ENCODE data around the gene KLHL35. TPM values are rescaled to one million over a fixed set of nuclear protein-coding genes. Genes with fewer than 3 reads are reported as not detected.

KLHL35 gene, protein sequence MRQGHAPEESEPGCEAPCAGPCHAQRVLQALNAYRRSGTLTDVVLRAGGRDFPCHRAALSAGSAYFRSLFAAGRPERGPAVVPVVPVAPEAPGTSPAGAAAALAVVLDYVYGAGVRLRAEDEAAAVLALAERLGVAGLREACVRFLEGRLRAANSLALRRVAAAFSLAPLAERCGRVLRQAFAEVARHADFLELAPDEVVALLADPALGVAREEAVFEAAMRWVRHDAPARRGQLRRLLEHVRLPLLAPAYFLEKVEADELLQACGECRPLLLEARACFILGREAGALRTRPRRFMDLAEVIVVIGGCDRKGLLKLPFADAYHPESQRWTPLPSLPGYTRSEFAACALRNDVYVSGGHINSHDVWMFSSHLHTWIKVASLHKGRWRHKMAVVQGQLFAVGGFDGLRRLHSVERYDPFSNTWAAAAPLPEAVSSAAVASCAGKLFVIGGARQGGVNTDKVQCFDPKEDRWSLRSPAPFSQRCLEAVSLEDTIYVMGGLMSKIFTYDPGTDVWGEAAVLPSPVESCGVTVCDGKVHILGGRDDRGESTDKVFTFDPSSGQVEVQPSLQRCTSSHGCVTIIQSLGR
- total RNA-seq = 1.5 and 6.8 TPM in 2 replicates

DNA sequence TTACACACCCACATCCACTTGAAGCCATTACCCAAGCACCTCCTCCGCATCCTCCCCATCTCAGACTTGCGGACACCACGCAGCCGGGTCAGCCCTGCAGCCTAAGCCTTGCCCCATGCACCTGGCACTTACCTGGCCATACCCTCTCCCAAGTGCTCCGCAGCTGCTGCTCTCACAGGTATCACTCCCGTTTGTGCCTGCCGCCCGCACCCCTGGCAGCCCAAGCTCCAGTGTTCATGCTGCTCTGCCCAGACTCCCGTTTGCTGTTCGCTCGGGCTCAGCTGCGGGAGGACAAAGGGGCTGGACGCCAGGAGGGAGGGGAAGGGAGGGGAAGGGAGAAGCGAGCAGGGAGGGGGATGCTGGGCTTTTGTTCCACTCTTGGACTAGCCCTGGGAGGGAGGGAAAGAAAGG lies at the start of gene KLHL35:
Gene KLHL35 (minus strand): TSS at position 293 of the 411 bp plus-strand sequence. CDS start 2,574 bp downstream, outside the sequence.
- Histone ChIP-seq H3K4me3 (ENCODE audit: low read depth, low read length) (no peak within 1 kb of the TSS), H3K36me3 (ENCODE audit: control insufficient read depth, insufficient read depth, low read length) (no peaks in the 10 kb centered on the region), H3K27me3 (ENCODE audit: control insufficient read depth, insufficient read depth, low read length) (peaks cover 51% of the 10 kb centered on the region)
- no peak for DNase-seq (ENCODE audit: low read depth)
- TF ChIP-seq, protein P1, sequence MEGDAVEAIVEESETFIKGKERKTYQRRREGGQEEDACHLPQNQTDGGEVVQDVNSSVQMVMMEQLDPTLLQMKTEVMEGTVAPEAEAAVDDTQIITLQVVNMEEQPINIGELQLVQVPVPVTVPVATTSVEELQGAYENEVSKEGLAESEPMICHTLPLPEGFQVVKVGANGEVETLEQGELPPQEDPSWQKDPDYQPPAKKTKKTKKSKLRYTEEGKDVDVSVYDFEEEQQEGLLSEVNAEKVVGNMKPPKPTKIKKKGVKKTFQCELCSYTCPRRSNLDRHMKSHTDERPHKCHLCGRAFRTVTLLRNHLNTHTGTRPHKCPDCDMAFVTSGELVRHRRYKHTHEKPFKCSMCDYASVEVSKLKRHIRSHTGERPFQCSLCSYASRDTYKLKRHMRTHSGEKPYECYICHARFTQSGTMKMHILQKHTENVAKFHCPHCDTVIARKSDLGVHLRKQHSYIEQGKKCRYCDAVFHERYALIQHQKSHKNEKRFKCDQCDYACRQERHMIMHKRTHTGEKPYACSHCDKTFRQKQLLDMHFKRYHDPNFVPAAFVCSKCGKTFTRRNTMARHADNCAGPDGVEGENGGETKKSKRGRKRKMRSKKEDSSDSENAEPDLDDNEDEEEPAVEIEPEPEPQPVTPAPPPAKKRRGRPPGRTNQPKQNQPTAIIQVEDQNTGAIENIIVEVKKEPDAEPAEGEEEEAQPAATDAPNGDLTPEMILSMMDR (IDR thresholded peaks at IDR 0.05; ENCODE audit: insufficient read depth, low read length, poor library complexity, severe bottlenecking) = no peak

DNA sequence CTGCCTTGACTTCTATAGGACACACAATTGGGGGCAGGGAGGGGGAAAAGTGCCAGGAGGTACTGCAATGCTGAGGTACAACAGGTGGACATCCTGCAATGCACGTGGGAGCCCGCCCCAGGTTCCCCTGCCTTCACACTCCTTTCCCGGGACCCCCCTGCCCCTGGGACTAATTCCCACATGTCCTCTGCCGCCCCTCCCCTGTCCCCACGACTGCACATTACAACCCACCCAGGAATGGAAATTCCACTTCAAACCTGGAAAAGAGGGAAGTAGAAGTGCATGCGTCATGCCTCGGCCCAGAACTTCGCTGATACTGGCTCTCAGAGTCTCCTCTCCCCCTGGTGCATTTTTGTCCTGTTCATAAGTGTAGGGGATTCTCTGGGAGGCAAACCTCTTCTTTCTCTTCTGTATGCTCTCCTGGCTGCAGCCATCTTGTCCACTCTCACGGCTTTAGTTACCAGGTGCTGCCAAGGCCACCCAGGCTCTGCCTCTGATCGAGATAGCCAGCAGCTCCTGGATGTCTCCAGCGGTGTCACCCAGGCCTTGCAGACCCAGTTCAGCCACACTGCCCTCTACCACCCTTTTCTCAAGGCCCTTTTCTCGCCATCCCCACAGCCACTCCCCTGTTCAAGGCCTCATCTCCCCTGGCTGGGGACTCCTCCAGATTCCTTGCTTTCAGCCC lies 49.1 kb upstream of the KLHL35 start:
- no peaks in the 10 kb centered on the region for H3K27me3 ChIP-seq (ENCODE audit: control insufficient read depth, insufficient read depth, low read length)
- TF ChIP-seq, protein P1 (IDR thresholded peaks at IDR 0.05; ENCODE audit: insufficient read depth, low read length, poor library complexity, severe bottlenecking) = no peak
- H3K36me3 ChIP-seq (ENCODE audit: control insufficient read depth, insufficient read depth, low read length) = no peaks in the 10 kb centered on the region
- DNase-seq (ENCODE audit: low read depth) = no peak
- H3K4me3 ChIP-seq (ENCODE audit: low read depth, low read length) = no peak overlapping the region

DNA sequence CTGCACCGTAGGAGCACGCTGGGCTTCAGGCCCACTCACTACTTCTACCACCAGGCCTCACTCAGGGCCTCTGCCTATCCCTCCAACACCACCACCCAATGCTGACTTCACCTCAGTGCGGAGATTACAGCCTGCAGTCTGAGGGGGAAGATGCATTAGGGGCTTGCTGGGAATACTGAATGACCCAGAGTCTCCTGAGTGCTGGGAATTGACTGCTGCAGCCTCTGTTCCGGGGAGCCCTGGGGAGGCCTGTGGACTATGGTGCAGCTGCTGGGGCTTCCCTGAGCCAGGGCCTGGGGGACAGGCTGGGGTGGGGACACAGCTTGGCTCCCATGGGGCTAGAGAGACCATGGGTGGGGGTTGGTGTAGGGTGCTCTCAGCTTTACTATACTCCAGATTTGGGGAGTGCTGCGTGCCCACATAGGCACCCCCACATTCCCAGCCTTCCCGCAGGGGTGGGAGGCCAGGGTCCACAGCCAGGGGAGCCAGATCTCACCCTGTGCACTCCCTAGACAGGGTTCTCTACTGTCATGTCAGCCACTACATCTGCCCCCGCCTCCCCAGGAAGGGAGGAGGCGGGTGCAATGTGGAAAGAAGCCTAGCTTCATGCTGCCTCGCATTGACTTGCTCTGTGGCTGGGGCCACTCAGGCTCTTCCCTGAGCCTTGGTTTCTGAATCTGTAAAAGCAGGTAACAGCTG lies 48.4 kb upstream of the KLHL35 start:
- Histone ChIP-seq H3K27me3 (ENCODE audit: control insufficient read depth, insufficient read depth, low read length) (no peaks in the 10 kb centered on the region), H3K36me3 (ENCODE audit: control insufficient read depth, insufficient read depth, low read length) (no peaks in the 10 kb centered on the region), H3K4me3 (ENCODE audit: low read depth, low read length) (no peak overlapping the region)
- TF ChIP-seq, protein P1 (IDR thresholded peaks at IDR 0.05; ENCODE audit: insufficient read depth, low read length, poor library complexity, severe bottlenecking) = no peak
- no peak for DNase-seq (ENCODE audit: low read depth)

DNA sequence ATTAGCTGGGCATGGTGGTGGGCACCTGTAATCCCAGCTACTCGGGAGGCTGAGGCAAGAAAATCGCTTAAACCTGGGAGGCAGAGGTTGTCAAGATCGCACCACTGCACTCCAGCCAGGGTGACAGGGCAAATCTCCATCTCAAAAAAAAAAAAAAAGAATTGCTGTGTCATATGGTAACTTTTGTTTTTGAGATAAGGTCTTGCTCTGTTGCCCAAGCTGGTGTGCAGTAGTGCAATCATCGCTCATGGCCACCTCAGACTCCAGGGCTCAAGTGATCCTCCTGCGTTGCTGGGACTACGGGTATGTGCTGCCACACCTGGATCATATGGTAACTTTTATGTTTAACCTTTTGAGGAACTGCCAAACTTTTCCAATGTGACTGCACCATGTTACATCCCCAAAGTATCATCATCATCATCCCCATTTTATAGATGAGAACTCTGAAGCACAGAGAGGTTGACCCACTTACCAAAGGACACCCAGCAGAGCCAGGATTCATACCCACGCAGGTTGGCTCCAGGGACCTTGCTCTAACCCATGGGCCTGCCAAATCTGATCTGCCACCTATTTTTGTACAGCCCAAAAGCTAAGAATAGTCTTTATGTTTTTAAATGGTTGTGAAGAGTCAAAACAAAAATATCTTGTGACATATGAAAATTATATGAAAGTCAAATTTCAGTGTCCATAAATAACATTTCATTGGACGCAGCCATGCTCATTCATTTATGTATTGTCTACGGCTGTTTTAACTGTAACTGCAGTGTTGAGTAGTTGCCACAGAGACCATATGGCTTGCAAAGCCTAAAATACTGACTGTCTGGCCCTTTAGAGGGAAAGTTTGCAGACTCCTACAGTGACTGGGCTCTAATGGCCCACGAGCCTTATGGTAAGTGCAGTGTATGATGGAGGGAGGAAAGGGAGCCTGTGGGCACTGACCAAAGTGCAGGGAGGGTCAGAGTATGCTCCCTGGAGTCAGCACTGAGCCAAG lies 47.5 kb upstream of the KLHL35 start:
- TF ChIP-seq, protein P1 (IDR thresholded peaks at IDR 0.05; ENCODE audit: insufficient read depth, low read length, poor library complexity, severe bottlenecking) = no peak
- no peak for DNase-seq (ENCODE audit: low read depth)
- H3K27me3 ChIP-seq (ENCODE audit: control insufficient read depth, insufficient read depth, low read length) = no peaks in the 10 kb centered on the region
- H3K4me3 ChIP-seq (ENCODE audit: low read depth, low read length) = no peak overlapping the region
- H3K36me3 ChIP-seq (ENCODE audit: control insufficient read depth, insufficient read depth, low read length) = no peaks in the 10 kb centered on the region

DNA sequence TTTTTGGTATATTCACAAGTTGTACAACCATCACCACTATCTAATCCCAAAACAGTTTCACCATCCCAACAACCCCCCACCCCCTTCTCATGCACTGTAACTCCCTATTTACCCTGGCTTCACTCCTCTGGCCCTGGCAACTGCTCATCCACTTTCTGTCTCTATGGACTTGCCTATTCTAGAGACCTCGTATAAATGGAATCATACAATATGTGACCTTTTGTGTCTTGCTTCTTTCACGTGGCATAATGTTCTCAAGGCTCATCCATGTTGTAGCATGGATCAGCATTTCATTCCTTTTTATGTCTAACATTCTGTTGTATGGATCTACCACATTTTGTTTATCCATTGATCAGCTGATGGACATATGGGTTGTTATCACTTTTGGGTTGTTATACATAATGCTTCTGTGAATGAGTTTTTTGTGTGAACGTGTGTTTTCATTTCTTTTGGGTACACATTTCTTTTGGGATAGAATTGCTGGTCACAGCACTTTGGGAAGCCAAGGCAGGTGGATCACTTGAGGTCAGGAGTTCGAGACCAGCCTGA lies 46.7 kb upstream of the KLHL35 start:
- Histone ChIP-seq H3K27me3 (ENCODE audit: control insufficient read depth, insufficient read depth, low read length) (no peaks in the 10 kb centered on the region), H3K36me3 (ENCODE audit: control insufficient read depth, insufficient read depth, low read length) (no peaks in the 10 kb centered on the region), H3K4me3 (ENCODE audit: low read depth, low read length) (no peak overlapping the region)
- no peak for DNase-seq (ENCODE audit: low read depth)
- TF ChIP-seq, protein P1 (IDR thresholded peaks at IDR 0.05; ENCODE audit: insufficient read depth, low read length, poor library complexity, severe bottlenecking) = no peak
